Muscle of leg (tissue), 11 donors: Measurements from ENCODE around the gene NUP50. TPM values are rescaled to one million over a fixed set of nuclear protein-coding genes. Genes with fewer than 3 reads are reported as not detected.

Experiments used
- DNase-seq: peaks from one replicate; pipeline ENCODE4 v3.0.0; 2013
- H3K27ac ChIP-seq: one replicate; pipeline ENCODE4 v1.5.1; 2013; ENCODE audit warnings: mild to moderate bottlenecking, low read length, control low read depth
- H3K27me3 ChIP-seq: one replicate; pipeline ENCODE4 v1.6.1; 2013; ENCODE audit warnings: low read length; ENCODE audit not compliant: control insufficient read depth, insufficient read depth
- H3K36me3 ChIP-seq: one replicate; pipeline ENCODE4 v1.6.1; 2013; ENCODE audit warnings: low read length; ENCODE audit not compliant: control insufficient read depth, insufficient read depth
- H3K4me1 ChIP-seq: one replicate; pipeline ENCODE4 v1.6.1; 2013; ENCODE audit warnings: low read length; ENCODE audit not compliant: control insufficient read depth, insufficient read depth
- H3K4me3 ChIP-seq: one replicate; pipeline ENCODE4 v1.5.1; 2013; ENCODE audit warnings: low read length, control low read depth
- H3K9me3 ChIP-seq: replicated peaks from 2 replicates; pipeline ENCODE4 v1.6.1; 2013; ENCODE audit warnings: low read depth, low read length; ENCODE audit not compliant: control insufficient read depth
- WGBS: methylation state at CpG from one replicate; pipeline ENCODE4 v1.1.5; 2013; ENCODE audit warnings: missing lambda C conversion rate; ENCODE audit not compliant: insufficient coverage; 5-methylcytosine and 5-hydroxymethylcytosine counted together
- polyA plus RNA-seq, 8 donors: library from polyadenylated mRNA; unstranded; fragments of 120-200 nt; gene quantifications; one replicate each; pipeline versions ENCODE4 v1.2.1 to v1.2.3, GENCODE V29; 2013; ENCODE audit warnings: inconsistent platforms in 1 of 8, low replicate concordance in 1 of 8; ENCODE audit not compliant: insufficient read length in 8 of 8, insufficient read depth in 1 of 8
- total RNA-seq: library from RNA; stranded (reverse); fragments of 120-200 nt; gene quantifications from one replicate; pipeline ENCODE4 v1.2.4, GENCODE V29; 2013

Gene NUP50
- total and polyA plus RNA-seq, 9 donors, result 16.9 to 28.5 (median 21.2) TPM

DNA sequence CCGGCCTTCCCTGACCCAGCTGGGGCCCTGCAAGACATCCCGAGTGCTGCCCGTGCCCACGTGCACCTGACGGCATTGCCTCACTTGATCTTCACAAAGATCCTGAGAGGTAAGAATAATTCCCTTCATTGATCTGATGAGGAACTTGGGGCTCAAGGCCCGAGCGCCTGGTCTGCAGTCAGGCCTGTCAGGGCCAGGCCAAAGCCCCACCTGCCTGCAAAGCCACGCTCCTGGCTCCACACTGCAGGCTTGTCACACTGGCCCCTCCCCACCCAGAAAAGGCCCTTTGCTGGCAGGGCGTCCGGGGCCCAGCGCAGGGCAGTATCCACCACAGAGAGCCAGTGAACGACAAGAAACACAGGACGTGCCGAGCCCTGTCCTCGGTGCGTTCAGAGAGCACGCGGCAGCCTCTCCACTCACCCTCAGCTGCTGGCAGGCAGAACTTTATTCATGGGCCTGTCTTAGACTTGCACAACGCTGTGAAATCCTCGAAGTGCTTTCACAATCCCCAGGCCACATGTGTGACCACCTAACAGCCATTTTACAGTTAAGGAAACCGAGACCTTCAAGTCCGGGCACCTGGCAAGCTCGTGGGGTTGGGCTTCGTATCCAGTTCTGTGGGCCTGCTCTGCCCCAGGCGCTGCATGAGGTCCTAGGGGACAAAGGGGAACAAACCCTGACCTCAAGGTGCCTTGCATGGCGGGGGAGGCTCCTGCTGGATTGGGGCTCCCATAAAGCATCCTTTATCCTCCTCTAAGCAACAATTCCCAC, 62.2 kb downstream of the NUP50 start:
- no peaks in the 10 kb centered on the region for H3K27me3 ChIP-seq
- peak overlapping the region; percentile 29 for H3K27ac ChIP-seq
- H3K4me1 ChIP-seq, result peaks cover 30% of the 10 kb centered on the region
- H3K4me3 ChIP-seq, result no peak overlapping the region
- no peak for DNase-seq
- no peaks in the 10 kb centered on the region for H3K9me3 ChIP-seq
- 49% methylated on average over 24 of the region's 26 CpGs for WGBS
- H3K36me3 ChIP-seq, result no peaks in the 10 kb centered on the region

- DNase-seq, result no peak
- Histone ChIP-seq H3K9me3 (no peaks in the 10 kb centered on the region), H3K27ac (peak overlapping the region; percentile 29), H3K27me3 (no peaks in the 10 kb centered on the region), H3K36me3 (no peaks in the 10 kb centered on the region), H3K4me1 (peaks cover 30% of the 10 kb centered on the region), H3K4me3 (no peak overlapping the region)
- WGBS, result 69% methylated on average over 17 of the region's 17 CpGs
Observed at GRCh38 chr22:45226503-45227186, 62.9 kb downstream of the NUP50 start.

DNA sequence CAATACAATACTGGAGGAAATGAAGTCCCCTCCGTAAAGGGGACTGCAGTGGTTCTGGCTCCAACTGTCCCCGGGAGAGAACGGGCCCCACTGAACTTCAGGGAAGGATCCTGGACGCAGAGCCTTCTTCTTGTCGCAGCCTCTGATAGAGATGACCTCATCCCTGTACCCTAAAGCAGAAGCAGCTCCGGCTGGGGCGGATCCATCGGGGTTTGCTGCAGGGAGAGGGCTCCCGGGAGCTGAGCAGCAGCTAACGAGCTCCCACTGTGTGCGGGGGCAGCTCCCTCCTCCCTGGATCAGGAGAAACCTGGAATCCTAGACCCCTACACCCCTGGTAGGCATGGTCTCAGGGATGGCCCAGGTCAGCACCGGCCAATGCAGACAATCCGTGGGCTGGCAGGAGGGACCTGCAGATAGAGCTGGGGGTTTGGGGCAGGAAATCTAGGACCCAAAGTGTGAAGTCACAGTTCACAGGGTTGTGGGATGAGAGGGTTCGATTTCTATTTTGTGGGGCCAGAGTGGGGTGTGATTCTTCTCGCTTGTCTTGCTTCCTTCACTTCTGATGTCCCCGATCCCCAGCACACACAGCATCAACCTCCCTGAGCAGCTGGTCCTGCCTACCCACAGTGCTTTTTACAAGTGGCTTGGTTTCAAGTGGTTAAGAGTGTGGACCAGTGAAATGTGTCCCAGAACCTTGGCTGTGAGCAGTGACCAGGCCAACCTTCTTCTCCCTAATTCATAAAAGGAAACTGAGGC, 64.1 kb downstream of the NUP50 start:
- no peak overlapping the region for H3K4me3 ChIP-seq
- no peaks in the 10 kb centered on the region for H3K9me3 ChIP-seq
- WGBS, result 40% methylated on average over 9 of the region's 16 CpGs
- DNase-seq, result no peak
- H3K27ac ChIP-seq, result no peak overlapping the region
- H3K4me1 ChIP-seq, result peaks cover 30% of the 10 kb centered on the region
- no peaks in the 10 kb centered on the region for H3K36me3 ChIP-seq
- H3K27me3 ChIP-seq, result no peaks in the 10 kb centered on the region

DNA sequence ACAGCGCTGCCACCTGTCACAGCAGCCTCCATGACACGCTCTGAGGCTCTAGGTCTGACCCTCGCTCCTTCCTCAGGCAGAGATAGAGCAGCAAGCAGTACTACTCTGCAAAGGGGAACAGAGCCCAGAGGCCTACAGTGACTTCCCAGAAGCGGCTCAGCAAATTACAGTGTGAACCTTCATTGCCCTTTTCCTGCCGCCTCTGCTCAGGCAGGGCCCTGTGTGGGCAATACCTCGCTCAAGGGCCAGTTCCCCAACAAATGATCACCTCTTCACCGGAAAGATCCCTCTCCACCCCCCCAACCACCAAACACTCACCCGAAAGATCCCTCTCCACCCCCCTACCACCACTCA, 64.7 kb downstream of the NUP50 start:
- H3K27me3 ChIP-seq, result no peaks in the 10 kb centered on the region
- H3K4me3 ChIP-seq, result no peak overlapping the region
- no peaks in the 10 kb centered on the region for H3K36me3 ChIP-seq
- no peak for DNase-seq
- no peak overlapping the region for H3K27ac ChIP-seq
- H3K9me3 ChIP-seq, result no peaks in the 10 kb centered on the region
- H3K4me1 ChIP-seq, result peaks cover 30% of the 10 kb centered on the region
- 93% methylated on average over 7 of the region's 8 CpGs for WGBS

DNA sequence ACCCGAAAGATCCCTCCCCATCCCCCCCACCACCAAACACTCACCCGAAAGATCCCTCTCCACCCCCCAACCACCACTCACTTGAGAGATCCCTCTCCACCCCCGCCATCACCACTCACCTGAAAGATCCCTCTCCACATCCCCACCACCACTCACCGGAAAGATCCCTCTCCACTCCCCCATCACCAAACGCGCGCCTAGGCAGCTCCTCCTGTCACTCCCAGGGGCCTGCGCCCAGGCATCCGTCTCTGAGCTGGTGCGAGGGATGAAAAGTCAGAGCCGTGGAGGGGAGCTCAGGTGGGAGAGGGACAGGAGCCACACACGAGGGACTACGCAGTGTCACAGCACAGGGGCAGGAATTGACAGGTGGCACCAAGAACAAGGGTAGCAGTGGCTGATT, 65.5 kb downstream of the NUP50 start:
- WGBS, result 79% methylated on average over 6 of the region's 13 CpGs
- H3K9me3 ChIP-seq, result no peaks in the 10 kb centered on the region
- no peak overlapping the region for H3K4me3 ChIP-seq
- no peaks in the 10 kb centered on the region for H3K27me3 ChIP-seq
- no peak for DNase-seq
- peaks cover 30% of the 10 kb centered on the region for H3K4me1 ChIP-seq
- H3K36me3 ChIP-seq, result no peaks in the 10 kb centered on the region
- H3K27ac ChIP-seq, result no peak overlapping the region

DNA sequence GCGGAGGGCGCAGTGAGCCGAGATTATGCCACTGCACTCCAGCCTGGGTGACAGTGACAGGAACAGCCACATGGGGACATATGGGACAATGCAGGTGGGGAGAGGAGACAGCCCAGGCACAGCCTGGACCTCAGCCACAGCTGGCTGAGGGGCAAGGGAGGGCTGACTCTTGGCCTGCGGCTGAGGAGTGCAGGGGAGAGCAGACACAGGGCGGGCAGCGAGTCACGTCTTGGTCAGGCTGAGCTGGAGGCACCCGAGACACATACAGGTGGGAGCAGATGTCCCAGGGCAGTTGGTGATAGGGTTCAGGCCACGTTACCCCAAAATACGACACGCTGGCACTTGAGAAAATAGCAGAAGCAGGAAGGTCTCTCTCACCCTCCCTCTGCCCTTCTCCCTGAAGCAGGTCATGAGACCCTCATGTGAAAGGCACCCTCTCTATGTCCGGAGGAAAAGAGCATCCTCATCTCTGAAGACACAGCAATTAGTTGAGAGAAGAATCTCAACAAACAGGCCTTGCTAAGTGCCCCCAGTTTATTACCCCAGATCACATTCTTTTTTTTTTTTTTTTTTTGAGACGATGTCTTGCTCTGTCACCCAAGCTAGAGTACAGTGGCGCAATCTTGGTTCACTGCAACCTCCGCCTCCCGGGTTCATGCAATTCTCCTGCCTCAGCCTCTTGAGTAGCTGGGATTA, 66.4 kb downstream of the NUP50 start:
- 83% methylated on average over 11 of the region's 16 CpGs for WGBS
- no peak for DNase-seq
- H3K9me3 ChIP-seq, result no peaks in the 10 kb centered on the region
- H3K4me3 ChIP-seq, result no peak overlapping the region
- peaks cover 30% of the 10 kb centered on the region for H3K4me1 ChIP-seq
- no peak overlapping the region for H3K27ac ChIP-seq
- no peaks in the 10 kb centered on the region for H3K27me3 ChIP-seq
- H3K36me3 ChIP-seq, result no peaks in the 10 kb centered on the region

- no CpG with 5 or more reads among the region's 2 CpGs for WGBS
- H3K4me1 ChIP-seq, result peaks cover 19% of the 10 kb centered on the region
Observed at GRCh38 chr22:45231293-45231692, 67.6 kb downstream of the NUP50 start.

DNA sequence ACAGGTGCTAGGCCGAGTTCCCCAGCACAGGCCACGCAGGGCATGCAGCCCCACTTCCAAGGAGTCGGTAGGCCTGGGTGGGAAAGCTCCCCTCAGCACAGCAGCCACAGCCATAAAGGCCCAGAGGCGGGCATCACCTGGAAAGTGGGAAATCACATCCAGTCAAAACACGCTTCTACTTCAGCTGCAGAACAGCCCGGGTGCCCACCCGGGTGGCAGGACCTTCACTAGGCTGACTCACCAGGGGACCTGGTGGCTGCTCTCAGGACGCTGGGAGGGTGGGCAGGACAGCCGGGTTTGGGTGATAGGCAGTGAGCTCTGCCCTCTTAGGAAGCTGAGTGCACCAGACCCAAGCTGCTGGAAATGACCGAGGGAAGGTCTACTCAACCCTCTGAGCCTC, 69.7 kb downstream of the NUP50 start:
- Histone ChIP-seq H3K27ac (no peak overlapping the region), H3K4me1 (peaks cover 3% of the 10 kb centered on the region), H3K4me3 (no peak overlapping the region), H3K36me3 (peaks cover 6% of the 10 kb centered on the region), H3K27me3 (no peaks in the 10 kb centered on the region), H3K9me3 (no peaks in the 10 kb centered on the region)
- DNase-seq, result no peak
- 85% methylated on average over 9 of the region's 10 CpGs for WGBS

More at GRCh38 chr22:45231293-45231692, 67.6 kb downstream of the NUP50 start:
- Histone ChIP-seq H3K9me3 (no peaks in the 10 kb centered on the region), H3K27ac (no peak overlapping the region), H3K27me3 (no peaks in the 10 kb centered on the region), H3K36me3 (no peaks in the 10 kb centered on the region), H3K4me3 (no peak overlapping the region)
- DNase-seq, result no peak

DNA sequence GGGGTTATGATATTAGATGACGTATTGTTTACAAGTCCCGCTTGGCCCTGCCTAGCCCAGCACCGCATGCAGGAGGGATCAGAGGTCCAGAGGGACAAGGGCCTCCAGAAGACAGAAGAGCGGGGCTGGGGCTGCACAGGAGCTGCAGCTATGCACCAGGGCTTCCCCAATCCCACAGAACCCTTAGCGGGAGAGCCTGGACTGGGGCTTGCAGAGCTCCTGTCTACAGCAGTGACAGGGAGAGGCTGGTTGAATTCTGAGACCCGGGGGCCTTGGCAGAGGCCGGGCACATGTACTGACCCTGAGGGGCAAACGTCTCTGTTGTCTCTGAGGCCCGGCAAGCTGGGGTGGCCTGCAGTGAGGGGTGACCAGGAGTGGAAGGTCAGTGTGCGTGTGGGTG, 70.1 kb downstream of the NUP50 start:
- H3K27ac ChIP-seq, result no peak overlapping the region
- no peak for DNase-seq
- peaks cover 6% of the 10 kb centered on the region for H3K36me3 ChIP-seq
- H3K9me3 ChIP-seq, result no peaks in the 10 kb centered on the region
- H3K27me3 ChIP-seq, result no peaks in the 10 kb centered on the region
- WGBS, result 68% methylated on average over 8 of the region's 10 CpGs
- no peak overlapping the region for H3K4me3 ChIP-seq
- peaks cover 4% of the 10 kb centered on the region for H3K4me1 ChIP-seq
